ENCODE results near the gene CLCF1. TPM values are rescaled to one million over a fixed set of nuclear protein-coding genes. Genes with fewer than 3 reads are reported as not detected.

The CLCF1 gene
- total and polyA plus RNA-seq, 8 donors, result 2.6 to 69.2 (median 5.4) TPM; not detected in 1

DNA sequence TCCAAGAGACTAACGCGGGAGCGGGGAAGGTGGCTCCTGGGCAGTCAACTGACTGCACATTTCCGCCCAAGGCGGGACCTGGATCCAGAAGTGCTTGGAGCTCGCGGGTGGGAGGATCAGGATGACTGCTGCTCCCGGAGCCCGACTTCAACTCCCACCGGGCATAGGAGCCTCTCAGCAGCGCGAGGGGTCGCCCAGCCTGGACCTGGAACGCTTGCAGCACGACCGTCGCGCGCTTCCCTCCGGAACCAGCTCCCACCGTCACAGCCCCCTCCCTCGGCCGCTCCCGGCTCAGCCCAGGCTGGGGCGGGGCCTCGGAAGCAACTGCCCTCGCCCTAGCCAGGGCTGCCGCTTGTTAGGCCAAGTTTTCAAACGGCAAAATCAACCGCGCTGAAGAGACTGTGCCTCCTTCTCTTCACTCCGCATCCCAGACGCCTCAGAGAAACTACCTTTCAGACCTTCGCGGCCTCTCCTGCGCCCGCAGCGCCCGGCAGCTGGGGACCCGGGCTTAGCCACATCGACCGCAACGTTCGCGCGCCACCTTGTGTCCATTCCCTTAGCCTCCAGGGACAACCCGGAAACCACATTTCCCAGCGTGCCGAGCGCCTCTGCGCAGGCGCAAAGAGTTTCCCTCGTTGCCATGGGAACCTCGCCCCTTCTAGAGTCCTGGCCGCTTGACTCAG is 56.1 kb downstream of the CLCF1 start:
- Histone ChIP-seq H3K27ac (peak overlapping the region; percentile 90 to 99 (median 92)), H3K36me3 (peaks cover 0 to 10% (median 0%) of the 10 kb centered on the region in 4 donors), H3K27me3 (no peaks in the 10 kb centered on the region), H3K4me3 (peak overlapping the region; percentile 83 to 97 (median 91)), H3K9me3 (no peaks in the 10 kb centered on the region), H3K4me1 (peaks cover 19 to 55% (median 44%) of the 10 kb centered on the region in 4 donors)
- TF ChIP-seq EP300 (IDR thresholded peaks at IDR 0.05), result no peak
- peak in 1 of 4 donors; percentile 31 for TF ChIP-seq POLR2A (IDR thresholded peaks at IDR 0.05)
- TF ChIP-seq, protein P1, sequence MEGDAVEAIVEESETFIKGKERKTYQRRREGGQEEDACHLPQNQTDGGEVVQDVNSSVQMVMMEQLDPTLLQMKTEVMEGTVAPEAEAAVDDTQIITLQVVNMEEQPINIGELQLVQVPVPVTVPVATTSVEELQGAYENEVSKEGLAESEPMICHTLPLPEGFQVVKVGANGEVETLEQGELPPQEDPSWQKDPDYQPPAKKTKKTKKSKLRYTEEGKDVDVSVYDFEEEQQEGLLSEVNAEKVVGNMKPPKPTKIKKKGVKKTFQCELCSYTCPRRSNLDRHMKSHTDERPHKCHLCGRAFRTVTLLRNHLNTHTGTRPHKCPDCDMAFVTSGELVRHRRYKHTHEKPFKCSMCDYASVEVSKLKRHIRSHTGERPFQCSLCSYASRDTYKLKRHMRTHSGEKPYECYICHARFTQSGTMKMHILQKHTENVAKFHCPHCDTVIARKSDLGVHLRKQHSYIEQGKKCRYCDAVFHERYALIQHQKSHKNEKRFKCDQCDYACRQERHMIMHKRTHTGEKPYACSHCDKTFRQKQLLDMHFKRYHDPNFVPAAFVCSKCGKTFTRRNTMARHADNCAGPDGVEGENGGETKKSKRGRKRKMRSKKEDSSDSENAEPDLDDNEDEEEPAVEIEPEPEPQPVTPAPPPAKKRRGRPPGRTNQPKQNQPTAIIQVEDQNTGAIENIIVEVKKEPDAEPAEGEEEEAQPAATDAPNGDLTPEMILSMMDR (IDR thresholded peaks at IDR 0.05), result peak in 6 of 7 experiments; percentile 73 to 100 (median 94)
- TF ChIP-seq POLR2AphosphoS5 (IDR thresholded peaks at IDR 0.05), result peak; percentile 58 to 74 (median 68)
- WGBS, 5 donors, result 0% methylated on average over 41 to 55 of the region's 55 CpGs
- DNase-seq, result peak; percentile 98 to 99
- intact Hi-C loops (cut with DNase I; ENCODE audit: low total_unique reads), result no loop called here

DNA sequence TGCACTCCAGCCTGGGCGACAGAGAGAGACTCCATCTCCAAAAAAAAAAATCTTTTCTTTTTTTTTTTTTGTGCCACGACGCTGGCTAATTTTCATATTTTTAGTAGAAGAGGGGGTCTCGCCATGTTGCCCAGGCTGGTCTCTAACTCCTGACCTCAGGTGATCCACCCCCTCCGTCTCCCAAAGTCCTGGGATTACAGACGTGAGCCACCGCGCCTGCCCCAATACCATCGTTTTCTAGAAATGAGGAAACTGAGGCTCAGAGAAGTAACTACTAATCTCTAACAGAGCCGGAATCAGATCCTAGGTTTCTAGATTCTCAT is 56.6 kb downstream of the CLCF1 start:
- Histone ChIP-seq H3K36me3 (peaks cover 0 to 10% (median 3%) of the 10 kb centered on the region in 4 donors), H3K27me3 (no peaks in the 10 kb centered on the region), H3K27ac (peak overlapping the region; percentile 90 to 99 (median 92)), H3K4me1 (peaks cover 24 to 60% (median 48%) of the 10 kb centered on the region in 4 donors), H3K4me3 (peak overlapping the region; percentile 83 to 97 (median 91)), H3K9me3 (no peaks in the 10 kb centered on the region)
- no peak for DNase-seq
- WGBS, 5 donors, result 0 to 1% (median 0%) methylated on average over 5 to 10 of the region's 10 CpGs
- TF ChIP-seq POLR2A (IDR thresholded peaks at IDR 0.05) (no peak), POLR2AphosphoS5 (IDR thresholded peaks at IDR 0.05) (no peak), EP300 (IDR thresholded peaks at IDR 0.05) (no peak)
- TF ChIP-seq, protein P1 (IDR thresholded peaks at IDR 0.05), result no peak
- intact Hi-C loops (cut with DNase I; ENCODE audit: low total_unique reads), result no loop called here

DNA sequence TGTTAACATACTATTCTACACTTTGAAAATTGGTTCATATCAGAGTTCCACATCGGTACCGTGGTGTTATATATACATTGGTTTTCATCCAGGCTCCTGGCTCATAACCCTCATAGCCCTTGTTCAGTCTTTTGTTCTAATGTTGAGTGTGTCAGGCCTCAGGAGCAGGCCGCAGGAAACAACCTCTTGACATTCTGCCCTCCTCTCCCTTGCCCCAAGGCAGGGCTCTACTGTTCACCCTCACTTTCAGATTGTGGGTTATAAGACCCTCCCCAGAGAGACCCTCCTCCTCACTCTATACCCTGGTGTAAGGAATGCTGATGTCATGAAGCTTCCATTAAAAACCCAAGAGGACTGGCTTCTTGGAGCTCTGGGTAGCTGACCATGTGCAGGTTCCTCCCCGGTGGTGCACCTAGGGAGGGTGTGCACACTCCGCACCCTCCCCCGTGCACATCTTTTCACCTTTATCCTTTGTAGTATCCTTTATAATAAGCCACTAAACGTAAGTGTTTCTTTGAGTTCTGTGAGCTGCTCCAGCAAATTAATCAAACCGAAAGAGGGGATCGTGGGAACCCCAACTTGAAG is 58.0 kb downstream of the CLCF1 start:
- Histone ChIP-seq H3K9me3 (no peaks in the 10 kb centered on the region), H3K36me3 (peaks cover 6 to 19% (median 16%) of the 10 kb centered on the region in 4 donors), H3K27me3 (no peaks in the 10 kb centered on the region), H3K4me3 (no peak overlapping the region), H3K4me1 (peaks cover 26 to 53% (median 45%) of the 10 kb centered on the region in 4 donors), H3K27ac (no peak overlapping the region)
- no peak for DNase-seq
- TF ChIP-seq POLR2AphosphoS5 (IDR thresholded peaks at IDR 0.05), result no peak
- TF ChIP-seq, protein P1 (IDR thresholded peaks at IDR 0.05), result no peak
- TF ChIP-seq POLR2A (IDR thresholded peaks at IDR 0.05), result no peak
- no peak for TF ChIP-seq EP300 (IDR thresholded peaks at IDR 0.05)
- WGBS, 5 donors, result 71 to 78% (median 73%) methylated on average over 9 of the region's 9 CpGs
- intact Hi-C loops (cut with DNase I; ENCODE audit: low total_unique reads), result no loop called here

DNA sequence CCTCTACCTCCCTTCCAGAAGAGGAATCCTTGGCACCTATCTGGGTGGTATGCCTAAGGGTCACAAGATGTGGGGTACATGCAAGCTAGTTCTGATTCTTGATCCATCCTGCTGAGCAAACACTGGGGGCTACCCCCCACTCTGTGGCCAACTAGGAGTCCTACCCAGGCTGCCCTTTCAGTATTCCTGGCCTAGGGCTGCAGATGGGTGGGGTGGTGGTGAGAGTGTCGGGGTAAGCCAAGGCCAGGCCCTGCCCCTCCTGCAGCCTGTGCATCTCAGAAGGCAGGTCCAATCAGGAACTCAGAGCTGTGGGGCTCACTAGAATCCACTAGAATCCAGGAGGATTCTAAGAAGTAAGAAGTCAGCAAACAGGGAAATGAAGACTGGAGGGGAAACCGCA is 59.2 kb downstream of the CLCF1 start:
- no peak overlapping the region for H3K4me3 ChIP-seq
- H3K27ac ChIP-seq, result no peak overlapping the region
- peak in 1 of 2 donors; percentile 16 for DNase-seq
- H3K36me3 ChIP-seq, result peaks cover 16 to 31% (median 28%) of the 10 kb centered on the region in 4 donors
- no peaks in the 10 kb centered on the region for H3K27me3 ChIP-seq
- TF ChIP-seq POLR2AphosphoS5 (IDR thresholded peaks at IDR 0.05) (no peak), POLR2A (IDR thresholded peaks at IDR 0.05) (no peak), EP300 (IDR thresholded peaks at IDR 0.05) (no peak)
- TF ChIP-seq, protein P1 (IDR thresholded peaks at IDR 0.05), result no peak
- 83 to 90% (median 87%) methylated on average over 2 of the region's 2 CpGs for WGBS, 5 donors
- peaks cover 26 to 46% (median 38%) of the 10 kb centered on the region in 4 donors for H3K4me1 ChIP-seq
- H3K9me3 ChIP-seq, result no peaks in the 10 kb centered on the region
- intact Hi-C loops (cut with DNase I; ENCODE audit: low total_unique reads), result loop anchor here (5.0 kb wide), 1 partner anchor 52 kb away; no protein-coding TSS in a partner anchor

Small RNAs within 50 kb of the gene (small RNA-seq; reads per million reads assigned to genes)
- gene RN7SKP239, result 0 reads per million in 4 donors
- 0 reads per million in 4 donors for gene RNU6-1238P

Other genes with a start within 250 kb of the CLCF1 start
- gene GRK2, start 107.1 kb downstream of the CLCF1 start, total RNA-seq, result 100 to 1,000 TPM in 4 of 5 donors, 10 to 100 TPM in 1; 53.8 to 266 (median 131) TPM
- gene GRK2, start 107.1 kb downstream of the CLCF1 start, polyA plus RNA-seq, result 10 to 100 TPM; 44.0 to 59.4 (median 46.5) TPM
- 10 to 100 TPM; 24.6 to 96.4 (median 42.6) TPM for gene ANKRD13D, start 84.3 kb downstream of the CLCF1 start, total RNA-seq
- 10 to 100 TPM; 18.5 to 61.3 (median 30.9) TPM for gene ANKRD13D, start 84.3 kb downstream of the CLCF1 start, polyA plus RNA-seq
- gene SSH3, start 70.1 kb downstream of the CLCF1 start, total RNA-seq, result 100 to 1,000 TPM in 3 of 5 donors, 10 to 100 TPM in 2; 23.5 to 217 (median 103) TPM
- gene SSH3, start 70.1 kb downstream of the CLCF1 start, polyA plus RNA-seq, result 10 to 100 TPM; 18.8 to 34.3 (median 22.6) TPM
- 100 to 1,000 TPM in 1 of 5 donors, 10 to 100 TPM in 4; 13.8 to 117 (median 54.8) TPM for gene POLD4, start 20.1 kb downstream of the CLCF1 start, total RNA-seq
- gene POLD4, start 20.1 kb downstream of the CLCF1 start, polyA plus RNA-seq, result 100 to 1,000 TPM; 129 to 316 (median 153) TPM
- gene RAD9A, start 18.4 kb upstream of the CLCF1 start, total RNA-seq, result 10 to 100 TPM in 4 of 5 donors, 1 to 10 TPM in 1; 7.0 to 88.9 (median 29.5) TPM
- gene RAD9A, start 18.4 kb upstream of the CLCF1 start, polyA plus RNA-seq, result 10 to 100 TPM; 11.8 to 30.3 (median 17.0) TPM
- gene PPP1CA, start 28.3 kb upstream of the CLCF1 start, total RNA-seq, result 100 to 1,000 TPM in 2 of 5 donors, 10 to 100 TPM in 3; 28.6 to 229 (median 97.9) TPM
- 100 to 1,000 TPM; 109 to 203 (median 153) TPM for gene PPP1CA, start 28.3 kb upstream of the CLCF1 start, polyA plus RNA-seq
- 10 to 100 TPM in 1 of 5 donors, 1 to 10 TPM in 3, under 1 TPM in 1; 0.29 to 12.0 (median 3.5) TPM for gene TBC1D10C, start 30.5 kb upstream of the CLCF1 start, total RNA-seq
- gene TBC1D10C, start 30.5 kb upstream of the CLCF1 start, polyA plus RNA-seq, result 1 to 10 TPM; 2.8 to 6.1 (median 5.5) TPM
- 10 to 100 TPM in 3 of 5 donors, 1 to 10 TPM in 1, under 1 TPM in 1; 0.29 to 33.3 (median 15.4) TPM for gene CARNS1, start 42.1 kb upstream of the CLCF1 start, total RNA-seq
- 1 to 10 TPM in 2 of 3 donors, under 1 TPM in 1; 0.88 to 3.4 (median 2.4) TPM for gene CARNS1, start 42.1 kb upstream of the CLCF1 start, polyA plus RNA-seq
- 100 to 1,000 TPM in 2 of 5 donors, 10 to 100 TPM in 3; 29.7 to 434 (median 82.3) TPM for gene RPS6KB2, start 54.9 kb upstream of the CLCF1 start, total RNA-seq
- gene RPS6KB2, start 54.9 kb upstream of the CLCF1 start, polyA plus RNA-seq, result 10 to 100 TPM; 49.3 to 74.1 (median 68.9) TPM
- 10 to 100 TPM in 1 of 5 donors, 1 to 10 TPM in 2, not detected in 2; 1.7 to 15.2 (median 3.5) TPM for gene PTPRCAP, start 64.1 kb upstream of the CLCF1 start, total RNA-seq
- 10 to 100 TPM in 2 of 3 donors, 1 to 10 TPM in 1; 4.5 to 25.3 (median 20.2) TPM for gene PTPRCAP, start 64.1 kb upstream of the CLCF1 start, polyA plus RNA-seq
- gene CORO1B, start 69.9 kb upstream of the CLCF1 start, total RNA-seq, result 100 to 1,000 TPM in 2 of 5 donors, 10 to 100 TPM in 3; 48.3 to 160 (median 82.2) TPM
- gene CORO1B, start 69.9 kb upstream of the CLCF1 start, polyA plus RNA-seq, result 100 to 1,000 TPM in 2 of 3 donors, 10 to 100 TPM in 1; 84.4 to 125 (median 104) TPM
- not detected for gene GPR152, start 79.1 kb upstream of the CLCF1 start, total RNA-seq
- gene GPR152, start 79.1 kb upstream of the CLCF1 start, polyA plus RNA-seq, result not detected
- under 1 TPM in 3 of 5 donors, not detected in 2; 0.43 to 0.73 (median 0.45) TPM for gene CABP4, start 81.8 kb upstream of the CLCF1 start, total RNA-seq
- gene CABP4, start 81.8 kb upstream of the CLCF1 start, polyA plus RNA-seq, result 1 to 10 TPM in 2 of 3 donors, under 1 TPM in 1; 0.50 to 1.7 (median 1.7) TPM
- gene TMEM134, start 95.7 kb upstream of the CLCF1 start, total RNA-seq, result 100 to 1,000 TPM in 3 of 5 donors, 10 to 100 TPM in 2; 57.6 to 392 (median 174) TPM
- 100 to 1,000 TPM; 118 to 130 (median 126) TPM for gene TMEM134, start 95.7 kb upstream of the CLCF1 start, polyA plus RNA-seq
- gene AIP, start 109.4 kb upstream of the CLCF1 start, total RNA-seq, result 100 to 1,000 TPM in 1 of 5 donors, 10 to 100 TPM in 4; 36.4 to 140 (median 60.7) TPM
- 10 to 100 TPM; 75.5 to 86.6 (median 84.2) TPM for gene AIP, start 109.4 kb upstream of the CLCF1 start, polyA plus RNA-seq
- 100 to 1,000 TPM in 1 of 5 donors, 10 to 100 TPM in 4; 12.3 to 133 (median 42.4) TPM for gene PITPNM1, start 131.8 kb upstream of the CLCF1 start, total RNA-seq
- 10 to 100 TPM; 15.9 to 18.9 (median 17.3) TPM for gene PITPNM1, start 131.8 kb upstream of the CLCF1 start, polyA plus RNA-seq
- gene CDK2AP2, start 134.6 kb upstream of the CLCF1 start, total RNA-seq, result 10 to 100 TPM in 4 of 5 donors, 1 to 10 TPM in 1; 8.3 to 68.3 (median 52.7) TPM
- 10 to 100 TPM; 60.9 to 95.9 (median 74.7) TPM for gene CDK2AP2, start 134.6 kb upstream of the CLCF1 start, polyA plus RNA-seq
- gene CABP2, start 149.8 kb upstream of the CLCF1 start, total RNA-seq, result not detected
- not detected for gene CABP2, start 149.8 kb upstream of the CLCF1 start, polyA plus RNA-seq
- gene GSTP1, start 210.2 kb upstream of the CLCF1 start, total RNA-seq, result 100 to 1,000 TPM; 393 to 726 (median 523) TPM
- 1,000 to 10,000 TPM in 2 of 3 donors, 100 to 1,000 TPM in 1; 670 to 2,840 (median 1,703) TPM for gene GSTP1, start 210.2 kb upstream of the CLCF1 start, polyA plus RNA-seq
- 100 to 1,000 TPM; 186 to 806 (median 497) TPM for gene NDUFV1, start 233.3 kb upstream of the CLCF1 start, total RNA-seq
- gene NDUFV1, start 233.3 kb upstream of the CLCF1 start, polyA plus RNA-seq, result 100 to 1,000 TPM; 148 to 193 (median 181) TPM

All from stomach (tissue), 9 donors.